Measurements from ENCODE around the gene KRT75.
"Not testable (repeated sequence)": the region's sequence is repeated elsewhere in the genome, so short reads cannot be mapped to it uniquely, and the experiment has no call there.

Gene KRT75

GRCh38 chr12:52415870-52416750, 18.1 kb downstream of the KRT75 start:
- no peak for DNase-seq

GRCh38 chr12:52414936-52415335, 19.2 kb downstream of the KRT75 start:
- no peak for DNase-seq

GRCh38 chr12:52413782-52414345, 20.3 kb downstream of the KRT75 start:
- DNase-seq, result no peak

GRCh38 chr12:52413202-52413601, 21.0 kb downstream of the KRT75 start:
- no peak for DNase-seq

- no peak for DNase-seq
Observed at GRCh38 chr12:52411815-52412214, 22.4 kb downstream of the KRT75 start.

GRCh38 chr12:52410589-52411248, 23.5 kb downstream of the KRT75 start:
- DNase-seq, result not testable (repeated sequence)

GRCh38 chr12:52407918-52408317, 26.3 kb downstream of the KRT75 start:
- no peak for DNase-seq

- no peak for DNase-seq
Observed at GRCh38 chr12:52405922-52406385, 28.2 kb downstream of the KRT75 start, which contains the start of gene KRT82. KRT82 (minus strand) TSS chr12:52406335; CDS start chr12:52406277, 58 bp downstream.

GRCh38 chr12:52404951-52405350, 29.2 kb downstream of the KRT75 start:
- DNase-seq, result no peak

GRCh38 chr12:52403561-52403960, 30.6 kb downstream of the KRT75 start:
- no peak for DNase-seq

- DNase-seq, result no peak
Observed at GRCh38 chr12:52402873-52403540, 31.2 kb downstream of the KRT75 start.

- DNase-seq, result no peak
Observed at GRCh38 chr12:52402377-52402776, 31.8 kb downstream of the KRT75 start.

GRCh38 chr12:52401926-52402325, 32.2 kb downstream of the KRT75 start:
- no peak for DNase-seq

GRCh38 chr12:52401526-52401925, 32.6 kb downstream of the KRT75 start:
- no peak for DNase-seq

GRCh38 chr12:52400906-52401305, 33.3 kb downstream of the KRT75 start:
- no peak for DNase-seq

GRCh38 chr12:52399756-52400155, 34.4 kb downstream of the KRT75 start:
- DNase-seq, result no peak

GRCh38 chr12:52398176-52398575, 36.0 kb downstream of the KRT75 start:
- no peak for DNase-seq

GRCh38 chr12:52396656-52397055, 37.5 kb downstream of the KRT75 start:
- no peak for DNase-seq

GRCh38 chr12:52395761-52396434, 38.3 kb downstream of the KRT75 start:
- DNase-seq, result peak; percentile 37

GRCh38 chr12:52394836-52395405, 39.2 kb downstream of the KRT75 start:
- DNase-seq, result no peak

- DNase-seq, result no peak
Observed at GRCh38 chr12:52392465-52393007, 41.6 kb downstream of the KRT75 start.

- no peak for DNase-seq
Observed at GRCh38 chr12:52391618-52392002, 42.6 kb downstream of the KRT75 start.

Measured in stimulated activated CD8-positive, alpha-beta memory T cell treated with anti-CD3 and anti-CD28 coated beads, Interleukin-4, amount 100 ng/mL, for 48 hours (primary cell).